GM08714 (cell line): ENCODE results near the gene TSNAX.

Experiments
- H3K4me3 ChIP-seq: fragments of 200-500 bp; sonication (Bioruptor generic); 2 replicates; pipeline ENCODE4 v1.5.1; 2014; ENCODE audit warnings: mild to moderate bottlenecking, low read length, inconsistent platforms
- ZNF274 ChIP-seq: IDR thresholded peaks from 2 replicates; pipeline ENCODE4 v1.6.1; 2012; ENCODE audit warnings: mild to moderate bottlenecking, low read depth, low read length

TSNAX gene

DNA sequence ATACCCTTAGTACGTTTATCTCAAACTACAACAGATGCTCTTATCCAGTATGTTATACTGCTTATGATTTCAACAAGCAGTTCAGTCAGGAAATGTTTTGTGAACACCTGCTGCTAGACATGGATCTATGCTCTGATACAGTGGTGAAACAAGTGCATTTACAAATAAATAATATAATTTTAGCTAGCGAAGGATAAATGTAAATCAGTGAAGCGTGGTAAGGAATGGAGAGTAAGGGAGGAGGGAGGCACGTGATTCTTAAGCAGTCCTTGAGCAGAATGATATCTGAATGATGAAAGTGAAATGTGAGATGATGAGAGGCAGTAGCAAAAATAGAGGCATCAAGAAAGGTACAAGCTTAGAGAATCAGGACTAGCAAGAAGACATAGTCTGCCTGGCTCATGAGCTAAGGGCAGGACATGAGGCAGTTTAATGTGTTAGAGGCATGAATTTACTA is 6.3 kb downstream of the TSNAX start:
- H3K4me3 ChIP-seq: no peak overlapping the region
- TF ChIP-seq ZNF274: no peak

GRCh38 chr1:231536099-231536498 is 7.6 kb downstream of the TSNAX start:
- TF ChIP-seq ZNF274: no peak

DNA sequence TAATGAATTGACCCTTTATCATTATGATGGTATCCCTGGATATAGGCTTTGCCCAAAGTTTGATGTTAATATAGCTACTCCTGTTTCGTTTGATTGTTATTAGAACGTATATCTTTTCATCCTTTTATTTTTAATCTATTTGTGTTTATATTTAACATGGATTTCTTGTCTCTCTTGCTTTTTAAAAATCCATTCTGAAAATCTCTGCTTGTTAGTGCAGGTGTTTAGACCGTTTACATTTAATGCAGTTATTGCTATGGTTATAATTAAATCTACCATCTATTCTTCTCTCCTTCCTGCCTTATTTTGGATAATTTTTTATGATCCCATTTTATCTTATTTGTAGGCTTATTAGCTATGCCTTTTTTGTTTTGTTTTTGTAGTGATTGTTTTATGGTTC is 12.4 kb downstream of the TSNAX start:
- TF ChIP-seq ZNF274: no peak

More at GRCh38 chr1:231536099-231536498, 7.6 kb downstream of the TSNAX start:
- no peak overlapping the region for H3K4me3 ChIP-seq

GRCh38 chr1:231541842-231542241 is 13.4 kb downstream of the TSNAX start:
- TF ChIP-seq ZNF274: no peak
- no peak overlapping the region for H3K4me3 ChIP-seq

More for the DNA sequence above, 12.4 kb downstream of the TSNAX start:
- H3K4me3 ChIP-seq: no peak overlapping the region

GRCh38 chr1:231544943-231545592 is 16.6 kb downstream of the TSNAX start:
- no peak for TF ChIP-seq ZNF274
- H3K4me3 ChIP-seq: no peak overlapping the region

GRCh38 chr1:231546693-231547092 is 18.2 kb downstream of the TSNAX start:
- no peak for TF ChIP-seq ZNF274
- no peak overlapping the region for H3K4me3 ChIP-seq

- no peak overlapping the region for H3K4me3 ChIP-seq
- no peak for TF ChIP-seq ZNF274
Observed at GRCh38 chr1:231549733-231550447, 21.4 kb downstream of the TSNAX start.

DNA sequence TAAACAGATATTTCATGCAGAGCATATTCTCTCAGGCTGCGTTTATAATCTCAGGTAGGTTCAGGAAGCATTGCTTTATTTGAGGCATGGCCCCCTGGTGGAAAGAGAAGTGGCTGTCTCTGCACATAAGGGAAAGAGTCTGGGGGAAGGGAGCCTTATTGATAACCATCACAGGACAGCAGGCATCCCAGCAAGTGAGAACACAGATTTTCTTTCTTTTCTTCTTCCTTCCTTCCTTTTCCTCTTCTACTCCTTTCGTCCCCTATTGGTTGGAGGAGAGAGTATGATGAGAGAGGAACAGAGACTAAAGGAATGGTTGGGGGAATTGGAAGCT is 21.9 kb downstream of the TSNAX start:
- TF ChIP-seq ZNF274: no peak
- no peak overlapping the region for H3K4me3 ChIP-seq

- no peak for TF ChIP-seq ZNF274
- H3K4me3 ChIP-seq: no peak overlapping the region
Observed at GRCh38 chr1:231553320-231553719, 24.9 kb downstream of the TSNAX start.

DNA sequence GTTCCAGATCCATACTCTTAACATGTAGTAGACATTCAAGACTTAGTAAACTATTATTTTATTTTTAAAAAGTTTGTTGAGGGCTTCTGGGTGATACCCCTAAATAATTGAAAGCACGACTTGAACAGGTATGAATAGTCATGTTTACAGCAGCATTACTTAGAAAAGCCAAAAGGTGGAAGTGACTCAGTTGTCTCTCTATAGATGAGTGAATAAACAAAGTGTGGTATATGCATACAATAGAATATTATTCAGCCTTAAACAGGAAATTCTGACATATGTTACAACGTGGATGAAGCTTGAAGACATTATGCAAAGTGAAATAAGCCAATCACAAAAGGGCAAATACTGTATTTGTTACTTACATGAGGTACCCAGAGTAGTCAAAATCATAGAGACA is 26.5 kb downstream of the TSNAX start:
- TF ChIP-seq ZNF274: no peak
- H3K4me3 ChIP-seq: no peak overlapping the region

- TF ChIP-seq ZNF274: no peak
- H3K4me3 ChIP-seq: no peak overlapping the region
Observed at GRCh38 chr1:231557411-231557810, 28.9 kb downstream of the TSNAX start.

- no peak overlapping the region for H3K4me3 ChIP-seq
- TF ChIP-seq ZNF274: no peak
Observed at GRCh38 chr1:231557898-231558707, 29.6 kb downstream of the TSNAX start.

DNA sequence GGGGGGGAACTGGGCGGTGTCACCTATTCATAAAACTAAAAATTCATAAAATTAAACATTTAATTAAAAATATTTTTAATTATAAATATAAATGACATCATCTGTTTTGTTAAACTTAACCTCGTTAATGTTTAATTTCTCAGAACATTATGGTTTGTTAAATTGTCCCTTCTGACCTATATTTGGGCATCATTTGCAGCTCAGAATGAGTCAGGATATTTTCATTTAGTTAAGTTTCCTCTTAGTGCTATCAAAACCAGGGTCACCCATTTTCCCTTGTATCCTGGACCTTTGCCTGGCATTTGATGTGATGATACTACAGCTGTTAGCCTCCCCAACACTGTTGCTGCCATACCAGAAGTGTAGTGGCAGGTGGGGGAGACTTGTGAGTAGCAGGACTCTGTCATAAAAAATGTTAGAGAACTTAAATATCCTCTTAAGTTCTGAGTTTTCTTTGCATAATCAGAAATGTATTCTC is 30.3 kb downstream of the TSNAX start:
- H3K4me3 ChIP-seq: no peak overlapping the region
- TF ChIP-seq ZNF274: no peak

DNA sequence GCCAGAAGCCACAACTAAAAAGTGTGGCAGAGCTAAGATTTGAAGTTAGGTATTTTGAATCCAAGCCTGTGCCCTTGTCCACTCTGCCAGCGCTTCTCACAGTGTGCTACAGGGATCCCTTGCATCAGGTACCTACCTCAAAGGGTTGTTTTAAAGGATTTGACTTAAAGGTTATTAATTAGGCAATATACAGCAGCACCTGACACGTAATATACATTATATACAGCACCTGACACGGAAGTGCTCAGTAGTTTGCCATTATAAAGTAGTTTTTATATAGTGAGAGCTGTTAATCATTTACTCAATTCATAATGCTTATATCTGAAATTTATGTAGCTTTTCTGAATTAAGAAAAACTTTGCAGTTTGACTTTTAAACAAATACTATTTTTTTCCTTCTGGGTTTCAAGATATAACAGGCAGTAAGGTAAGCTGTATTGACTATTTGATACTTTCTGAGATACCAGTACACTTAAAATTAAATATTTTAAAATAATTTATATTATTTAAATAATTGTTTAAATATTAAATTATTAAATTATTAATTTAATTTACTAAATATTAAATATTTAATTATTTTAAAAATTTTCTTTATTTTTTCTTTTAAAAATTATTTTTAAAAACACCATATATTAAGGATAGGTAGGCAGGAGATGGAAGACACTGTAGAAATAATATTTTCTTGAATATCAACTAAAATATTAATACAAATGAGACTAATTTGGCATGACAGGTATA is 33.3 kb downstream of the TSNAX start:
- no peak for TF ChIP-seq ZNF274
- H3K4me3 ChIP-seq: no peak overlapping the region
